Stomach (tissue), 4 donors: ENCODE data around the gene FSTL5.

ENCODE experiments used
- EP300 ChIP-seq: sonication (generic); formaldehyde crosslinking; IDR thresholded peaks from one replicate; pipeline ENCODE4 v1.6.1; 2017; ENCODE audit warnings: antibody characterized with exemption
- POLR2A ChIP-seq, 4 donors: fragments of 450-650 bp; IDR thresholded peaks; one replicate each; pipeline ENCODE4 v1.6.1; 2016; ENCODE audit warnings: antibody characterized with exemption in 4 of 4, control low read depth in 2 of 4, mild to moderate bottlenecking in 1 of 4, moderate library complexity in 1 of 4
- POLR2AphosphoS5 ChIP-seq, 3 donors: sonication (generic); formaldehyde crosslinking; IDR thresholded peaks; one replicate each; pipeline ENCODE4 v1.6.1; 2016; ENCODE audit warnings: antibody characterized with exemption in 3 of 3
- TF ChIP-seq, protein P1 (sequence below), 7 experiments: fragments of 450-650 bp in 4 of 7; fragments of 200-600 bp in 3 of 7; sonication (generic) in 3 of 7; IDR thresholded peaks; one replicate each; pipeline ENCODE4 v1.5.1; 2016 to 2019; ENCODE audit warnings: antibody characterized with exemption in 7 of 7, control low read depth in 2 of 7, mild to moderate bottlenecking in 1 of 7

DNA sequence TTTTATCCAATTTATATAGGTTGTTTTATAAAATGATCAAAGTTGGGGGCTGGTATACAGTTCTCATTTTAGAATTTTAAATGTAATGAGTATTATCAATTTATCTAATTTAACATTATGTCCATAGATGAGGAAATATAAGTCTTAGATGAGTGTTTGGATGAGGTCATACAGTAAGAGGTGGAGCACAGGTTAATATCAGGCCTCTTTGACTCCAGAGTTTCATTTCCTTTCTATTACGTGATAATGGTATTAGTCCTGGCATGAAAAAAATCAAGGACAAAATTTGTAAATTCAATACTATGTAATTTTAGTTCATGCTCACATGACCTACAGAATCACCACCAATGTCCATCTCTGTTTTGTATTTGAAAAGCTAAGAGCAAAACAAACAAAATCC, 269.8 kb downstream of the FSTL5 start:
- TF ChIP-seq, protein P1, sequence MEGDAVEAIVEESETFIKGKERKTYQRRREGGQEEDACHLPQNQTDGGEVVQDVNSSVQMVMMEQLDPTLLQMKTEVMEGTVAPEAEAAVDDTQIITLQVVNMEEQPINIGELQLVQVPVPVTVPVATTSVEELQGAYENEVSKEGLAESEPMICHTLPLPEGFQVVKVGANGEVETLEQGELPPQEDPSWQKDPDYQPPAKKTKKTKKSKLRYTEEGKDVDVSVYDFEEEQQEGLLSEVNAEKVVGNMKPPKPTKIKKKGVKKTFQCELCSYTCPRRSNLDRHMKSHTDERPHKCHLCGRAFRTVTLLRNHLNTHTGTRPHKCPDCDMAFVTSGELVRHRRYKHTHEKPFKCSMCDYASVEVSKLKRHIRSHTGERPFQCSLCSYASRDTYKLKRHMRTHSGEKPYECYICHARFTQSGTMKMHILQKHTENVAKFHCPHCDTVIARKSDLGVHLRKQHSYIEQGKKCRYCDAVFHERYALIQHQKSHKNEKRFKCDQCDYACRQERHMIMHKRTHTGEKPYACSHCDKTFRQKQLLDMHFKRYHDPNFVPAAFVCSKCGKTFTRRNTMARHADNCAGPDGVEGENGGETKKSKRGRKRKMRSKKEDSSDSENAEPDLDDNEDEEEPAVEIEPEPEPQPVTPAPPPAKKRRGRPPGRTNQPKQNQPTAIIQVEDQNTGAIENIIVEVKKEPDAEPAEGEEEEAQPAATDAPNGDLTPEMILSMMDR (IDR thresholded peaks at IDR 0.05), result no peak
- no peak for TF ChIP-seq POLR2AphosphoS5 (IDR thresholded peaks at IDR 0.05)
- TF ChIP-seq POLR2A (IDR thresholded peaks at IDR 0.05), result no peak
- no peak for TF ChIP-seq EP300
